KMS-11 (cell line): Measurements from ENCODE around the gene EDEM3.
A peak's percentile ranks its signal among the peaks of the same experiment; 100 is the strongest.

Source experiments
- H2AFZ ChIP-seq: fragments of 200-600 bp; sonication (generic); 2 replicates; pipeline ENCODE4 v1.6.1; 2016; ENCODE audit warnings: antibody characterized with exemption, mixed run types, low read depth
- H3K27ac ChIP-seq: fragments of 200-600 bp; sonication (generic); 2 replicates; pipeline ENCODE4 v1.6.1; 2016; ENCODE audit warnings: mild to moderate bottlenecking, mixed run types
- H3K27me3 ChIP-seq: fragments of 200-600 bp; sonication (generic); 2 replicates; pipeline ENCODE4 v1.6.1; 2017; ENCODE audit warnings: mild to moderate bottlenecking, low read depth, mixed run types, moderate library complexity; ENCODE audit not compliant: insufficient read depth
- H3K36me3 ChIP-seq: fragments of 200-600 bp; sonication (generic); 2 replicates; pipeline ENCODE4 v1.6.1; 2017; ENCODE audit warnings: mild to moderate bottlenecking, mixed run types; ENCODE audit not compliant: insufficient read depth
- H3K4me1 ChIP-seq: fragments of 200-600 bp; sonication (generic); 2 replicates; pipeline ENCODE4 v1.6.1; 2016; ENCODE audit warnings: mild to moderate bottlenecking, low read depth, mixed run types; ENCODE audit not compliant: poor library complexity, severe bottlenecking
- H3K4me2 ChIP-seq: fragments of 200-600 bp; sonication (generic); 2 replicates; pipeline ENCODE4 v1.7.0; 2016; ENCODE audit warnings: mild to moderate bottlenecking, mixed run types
- H3K4me3 ChIP-seq: fragments of 200-600 bp; sonication (generic); IDR thresholded peaks from 2 replicates; pipeline ENCODE4 v1.6.1; 2017; ENCODE audit warnings: low read depth, low read length, mixed read lengths; ENCODE audit not compliant: insufficient read depth
- H3K79me2 ChIP-seq: fragments of 200-600 bp; sonication (generic); 2 replicates; pipeline ENCODE4 v1.6.1; 2016; ENCODE audit warnings: low read depth, mixed run types; ENCODE audit not compliant: insufficient read depth
- H3K9ac ChIP-seq: fragments of 200-600 bp; sonication (generic); 2 replicates; pipeline ENCODE4 v1.6.1; 2016; ENCODE audit warnings: mild to moderate bottlenecking, mixed run types
- H4K20me1 ChIP-seq: fragments of 200-600 bp; sonication (generic); 2 replicates; pipeline ENCODE4 v1.6.1; 2016; ENCODE audit warnings: mild to moderate bottlenecking, mixed run types; ENCODE audit not compliant: insufficient read depth
- CTCF ChIP-seq: fragments of 200-600 bp; sonication (generic); conservative IDR thresholded peaks from 2 replicates; pipeline ENCODE4 v1.6.1; 2017; ENCODE audit warnings: low read depth, mild to moderate bottlenecking, antibody characterized with exemption, low read length, moderate library complexity, mixed read lengths

EDEM3 gene

GRCh38 chr1:184755226-184756065, 788 bp upstream of the EDEM3 start:
- Histone ChIP-seq H3K9ac (peak overlapping the region; percentile 94), H3K36me3 (peaks cover 7% of the 10 kb centered on the region; the same call in 1 of the 2 replicates), H3K27ac (peak overlapping the region; percentile 63), H3K4me1 (peaks cover 33% of the 10 kb centered on the region), H3K79me2 (peaks cover 41% of the 10 kb centered on the region), H3K27me3 (no peaks in the 10 kb centered on the region), H3K4me3 (peak overlapping the region; percentile 42), H3K4me2 (peak overlapping the region; percentile 75), H4K20me1 (no peaks in the 10 kb centered on the region), H2AFZ (peak overlapping the region; percentile 72)
- no peak for TF ChIP-seq CTCF

- Histone ChIP-seq H3K36me3 (peaks cover 13% of the 10 kb centered on the region; the same call in 1 of the 2 replicates), H3K9ac (peak overlapping the region; percentile 94), H3K4me2 (peak overlapping the region; percentile 97), H3K4me3 (peak overlapping the region; percentile 93), H3K27me3 (no peaks in the 10 kb centered on the region), H4K20me1 (no peaks in the 10 kb centered on the region), H3K79me2 (peaks cover 57% of the 10 kb centered on the region), H3K4me1 (peaks cover 49% of the 10 kb centered on the region), H3K27ac (peak overlapping the region; percentile 77), H2AFZ (0 out of 2 replicates have a peak overlapping the region, but pooled peaks have one; percentile 14)
- no peak for TF ChIP-seq CTCF
These were observed 816 bp downstream of the EDEM3 start for GRCh38 chr1:184753608-184754475.

- peak overlapping the region; percentile 93 for H3K4me3 ChIP-seq
- H2AFZ ChIP-seq = no peak overlapping the region
- H3K27ac ChIP-seq = peak overlapping the region; percentile 77
- peak overlapping the region; percentile 94 for H3K9ac ChIP-seq
- no peaks in the 10 kb centered on the region for H3K27me3 ChIP-seq
- no peak for TF ChIP-seq CTCF
- peaks cover 19% of the 10 kb centered on the region; the same call in 1 of the 2 replicates for H3K36me3 ChIP-seq
- H3K79me2 ChIP-seq = peaks cover 64% of the 10 kb centered on the region
- H3K4me1 ChIP-seq = peaks cover 57% of the 10 kb centered on the region
- peak overlapping the region; percentile 97 for H3K4me2 ChIP-seq
- no peaks in the 10 kb centered on the region for H4K20me1 ChIP-seq
These were observed 1.5 kb downstream of the EDEM3 start for GRCh38 chr1:184753117-184753516.

GRCh38 chr1:184752656-184753055, 2.0 kb downstream of the EDEM3 start:
- peak overlapping the region; percentile 97 for H3K4me2 ChIP-seq
- no peaks in the 10 kb centered on the region for H3K27me3 ChIP-seq
- H4K20me1 ChIP-seq = no peaks in the 10 kb centered on the region
- no peak overlapping the region for H3K4me3 ChIP-seq
- H3K9ac ChIP-seq = peak overlapping the region; percentile 94
- H3K79me2 ChIP-seq = peaks cover 69% of the 10 kb centered on the region
- H2AFZ ChIP-seq = no peak overlapping the region
- TF ChIP-seq CTCF = no peak
- H3K27ac ChIP-seq = peak overlapping the region; percentile 77
- H3K4me1 ChIP-seq = peaks cover 61% of the 10 kb centered on the region
- peaks cover 19% of the 10 kb centered on the region; the same call in 1 of the 2 replicates for H3K36me3 ChIP-seq
